Astrocyte (in vitro differentiated cells and primary cell): ENCODE data around the gene ATXN7L1. TPM values are rescaled to one million over a fixed set of nuclear protein-coding genes. Genes with fewer than 3 reads are reported as not detected.
A peak's percentile ranks its signal among the peaks of the same experiment; 100 is the strongest.

Source experiments
- DNase-seq: peaks from one replicate; pipeline ENCODE4 v3.0.0-alpha.2; 2010; ENCODE audit warnings: low read depth
- FAIRE-seq: peaks from 2 replicates; lab custom pipeline; 2011; peaks lifted over from hg19 to GRCh38; lab: Jason Lieb, UNC
- H2AFZ ChIP-seq: 2 replicates; pipeline ENCODE4 v1.6.0; 2012; ENCODE audit warnings: low read depth, low read length, inconsistent platforms
- H3K27ac ChIP-seq: 2 replicates; pipeline ENCODE4 v1.5.1; 2011; ENCODE audit warnings: low read depth, low read length, inconsistent platforms
- H3K27me3 ChIP-seq: 2 replicates; pipeline ENCODE4 v1.6.0; 2011; ENCODE audit warnings: low read length, inconsistent platforms; ENCODE audit not compliant: insufficient read depth
- H3K36me3 ChIP-seq: 2 replicates; pipeline ENCODE4 v1.5.1; 2011; ENCODE audit warnings: low read length, inconsistent platforms; ENCODE audit not compliant: insufficient read depth
- H3K4me1 ChIP-seq: 2 replicates; pipeline ENCODE4 v1.5.1; 2011; ENCODE audit warnings: low read length, inconsistent platforms; ENCODE audit not compliant: insufficient read depth
- H3K4me2 ChIP-seq: 2 replicates; pipeline ENCODE4 v1.6.0; 2012; ENCODE audit warnings: low read length, inconsistent platforms
- H3K4me3 ChIP-seq: 2 replicates; pipeline ENCODE4 v1.5.1; 2011; ENCODE audit warnings: low read depth, mild to moderate bottlenecking, low read length, inconsistent platforms; ENCODE audit not compliant: insufficient read depth
- H3K79me2 ChIP-seq: 2 replicates; pipeline ENCODE4 v1.6.0; 2012; ENCODE audit warnings: mild to moderate bottlenecking, low read length, inconsistent platforms; ENCODE audit not compliant: insufficient read depth
- H3K9ac ChIP-seq: 2 replicates; pipeline ENCODE4 v1.6.0; 2012; ENCODE audit warnings: mild to moderate bottlenecking, low read length, inconsistent platforms
- H3K9me3 ChIP-seq: 2 replicates; pipeline ENCODE4 v1.5.1; 2012; ENCODE audit warnings: low read depth, mild to moderate bottlenecking, low read length, inconsistent platforms; ENCODE audit not compliant: insufficient read depth
- H4K20me1 ChIP-seq: 2 replicates; pipeline ENCODE4 v1.6.0; 2012; ENCODE audit warnings: low read length, inconsistent platforms; ENCODE audit not compliant: insufficient read depth
- H3K27ac Mint-ChIP-seq: one replicate; pipeline ENCODE4 v1.8.0; 2021; ENCODE audit warnings: mild to moderate bottlenecking, mixed read lengths; ENCODE audit not compliant: unreplicated experiment
- H3K27me3 Mint-ChIP-seq: one replicate; pipeline ENCODE4 v1.8.0; 2021; ENCODE audit warnings: low read depth, mixed read lengths; ENCODE audit not compliant: unreplicated experiment
- H3K36me3 Mint-ChIP-seq: one replicate; pipeline ENCODE4 v1.8.0; 2021; ENCODE audit warnings: low read depth, mixed read lengths; ENCODE audit not compliant: unreplicated experiment
- H3K4me1 Mint-ChIP-seq: one replicate; pipeline ENCODE4 v1.8.0; 2021; ENCODE audit warnings: low read depth, mixed read lengths; ENCODE audit not compliant: unreplicated experiment
- H3K4me3 Mint-ChIP-seq: one replicate; pipeline ENCODE4 v1.8.0; 2021; ENCODE audit warnings: mild to moderate bottlenecking, moderate library complexity, mixed read lengths; ENCODE audit not compliant: unreplicated experiment
- H3K9me3 Mint-ChIP-seq: one replicate; pipeline ENCODE4 v1.8.0; 2021; ENCODE audit warnings: mild to moderate bottlenecking, mixed read lengths; ENCODE audit not compliant: unreplicated experiment
- CTCF ChIP-seq: IDR thresholded peaks from 2 replicates; pipeline ENCODE4 v1.5.1; 2011; ENCODE audit warnings: low read depth, mild to moderate bottlenecking, inconsistent platforms, low read length, moderate library complexity; ENCODE audit not compliant: insufficient read depth
- EZH2 ChIP-seq: IDR thresholded peaks from 2 replicates; pipeline ENCODE4 v1.6.1; 2012; ENCODE audit warnings: mild to moderate bottlenecking, low read length, inconsistent platforms; ENCODE audit not compliant: insufficient read depth
- total RNA-seq: library from RNA; stranded (reverse); gene quantifications from 2 replicates; pipeline ENCODE4 v1.2.1, GENCODE V29; 2021

Gene ATXN7L1
- total RNA-seq, 1 donor from 2014 or later: 7.6 TPM

GRCh38 chr7:105837765-105838626 is 38.4 kb downstream of the ATXN7L1 start:
- TF ChIP-seq CTCF: no peak
- no peak for TF ChIP-seq EZH2
- no peak for FAIRE-seq
- Histone ChIP-seq H2AFZ (no peak overlapping the region), H3K4me1 (peaks cover 15% of the 10 kb centered on the region), H4K20me1 (peaks cover 24% of the 10 kb centered on the region), H3K79me2 (no peaks in the 10 kb centered on the region), H3K4me2 (peak overlapping the region; percentile 70), H3K4me3 (no peak overlapping the region), H3K36me3 (no peaks in the 10 kb centered on the region), H3K9ac (no peak overlapping the region), H3K27me3 (no peaks in the 10 kb centered on the region), H3K27ac (no peak overlapping the region), H3K9me3 (no peaks in the 10 kb centered on the region)
- H3K4me1 Mint-ChIP-seq: peaks cover 13% of the 10 kb centered on the region
- peaks cover 3% of the 10 kb centered on the region for H3K27me3 Mint-ChIP-seq
- H3K9me3 Mint-ChIP-seq: peaks cover 3% of the 10 kb centered on the region
- H3K4me3 Mint-ChIP-seq: no peak overlapping the region
- H3K36me3 Mint-ChIP-seq: peaks cover 3% of the 10 kb centered on the region
- DNase-seq: peak; percentile 51
- H3K27ac Mint-ChIP-seq: no peak overlapping the region

GRCh38 chr7:105835441-105835840 is 41.0 kb downstream of the ATXN7L1 start:
- H3K27ac ChIP-seq: no peak overlapping the region
- H3K4me3 ChIP-seq: no peak overlapping the region
- H3K9me3 ChIP-seq: no peaks in the 10 kb centered on the region
- FAIRE-seq (no peak), DNase-seq (no peak)
- H4K20me1 ChIP-seq: peaks cover 20% of the 10 kb centered on the region
- H3K79me2 ChIP-seq: no peaks in the 10 kb centered on the region
- peaks cover 1% of the 10 kb centered on the region for H3K36me3 Mint-ChIP-seq
- H3K27me3 ChIP-seq: no peaks in the 10 kb centered on the region
- peaks cover 3% of the 10 kb centered on the region for H3K9me3 Mint-ChIP-seq
- peaks cover 33% of the 10 kb centered on the region for H3K4me1 Mint-ChIP-seq
- no peaks in the 10 kb centered on the region for H3K36me3 ChIP-seq
- TF ChIP-seq CTCF: no peak
- no peak for TF ChIP-seq EZH2
- peaks cover 3% of the 10 kb centered on the region for H3K27me3 Mint-ChIP-seq
- H2AFZ ChIP-seq: no peak overlapping the region
- H3K4me3 Mint-ChIP-seq: no peak overlapping the region
- H3K4me1 ChIP-seq: peaks cover 28% of the 10 kb centered on the region
- H3K9ac ChIP-seq: no peak overlapping the region
- H3K4me2 ChIP-seq: no peak overlapping the region
- no peak overlapping the region for H3K27ac Mint-ChIP-seq
